GM18870 (cell line): ENCODE data around the gene LTBP2.
"Not testable (repeated sequence)": the region's sequence is repeated elsewhere in the genome, so short reads cannot be mapped to it uniquely, and the experiment has no call there.

Source experiments
- ATAC-seq: cut with Tn5 transposase; IDR thresholded peaks from one replicate; pipeline ENCODE4 v1.9.1; 2021; ENCODE audit warnings: moderate library complexity; ENCODE audit not compliant: unreplicated experiment

The LTBP2 gene

GRCh38 chr14:74459289-74459946 lies 152.6 kb downstream of the LTBP2 start:
- no peak for ATAC-seq

DNA sequence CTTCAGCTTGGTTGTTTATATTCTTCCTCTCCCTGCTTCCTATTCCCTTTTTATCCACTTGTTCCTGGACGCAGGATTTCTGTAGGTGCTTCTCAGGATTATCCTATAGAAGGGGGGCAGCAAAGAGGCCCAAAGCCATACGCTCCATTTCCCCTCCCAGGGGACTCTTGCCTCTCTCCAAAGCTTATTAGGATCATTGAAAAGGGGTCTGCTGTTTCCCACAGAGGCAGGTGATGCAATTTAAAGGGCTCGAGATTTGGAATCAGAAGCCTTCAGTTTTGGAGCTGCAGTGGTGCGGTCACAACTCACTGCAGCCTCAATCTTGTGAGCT lies 154.5 kb downstream of the LTBP2 start:
- ATAC-seq, result no peak

DNA sequence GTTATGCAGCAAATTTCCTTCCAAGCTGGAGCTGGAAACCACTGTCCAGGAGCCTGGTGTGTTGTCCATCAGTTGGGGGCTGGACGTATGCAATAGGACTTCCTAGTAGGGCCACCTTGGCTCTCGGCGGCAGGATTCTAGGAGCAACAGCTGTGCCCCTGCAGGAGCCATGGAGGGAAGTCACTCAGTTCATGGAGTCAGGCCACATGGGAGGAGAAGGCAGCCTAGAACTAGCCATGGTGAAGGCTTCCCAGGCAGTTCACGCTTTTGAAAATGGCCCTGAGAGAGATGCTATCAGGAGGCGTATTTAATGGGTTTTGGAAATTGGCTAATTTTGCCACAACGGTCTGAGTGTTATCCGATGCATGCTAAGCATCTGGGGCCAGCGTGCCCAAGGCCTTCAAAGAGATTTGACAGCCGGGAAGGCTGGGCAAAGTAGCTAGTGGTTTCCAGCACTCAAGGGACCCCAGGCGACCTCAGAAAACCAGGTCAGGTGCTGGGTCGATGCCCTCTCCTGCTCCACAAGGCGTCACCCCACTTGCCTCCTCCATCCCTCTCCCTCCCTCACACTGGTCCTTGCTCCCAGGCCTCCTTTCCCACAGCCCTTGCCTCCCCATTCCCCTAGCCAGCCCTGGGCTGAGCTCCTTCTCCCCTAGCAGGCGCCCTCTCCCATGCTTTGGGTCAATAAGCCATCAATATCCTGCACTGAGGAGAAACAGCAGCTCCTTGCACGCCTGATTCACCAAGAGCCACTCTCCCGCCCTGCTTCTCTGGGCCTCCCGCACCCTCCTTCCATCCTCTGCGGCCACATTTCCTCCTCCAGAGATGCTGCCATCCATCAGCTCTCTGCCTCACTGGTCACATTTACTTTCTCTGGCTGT lies 155.1 kb downstream of the LTBP2 start:
- no peak for ATAC-seq

DNA sequence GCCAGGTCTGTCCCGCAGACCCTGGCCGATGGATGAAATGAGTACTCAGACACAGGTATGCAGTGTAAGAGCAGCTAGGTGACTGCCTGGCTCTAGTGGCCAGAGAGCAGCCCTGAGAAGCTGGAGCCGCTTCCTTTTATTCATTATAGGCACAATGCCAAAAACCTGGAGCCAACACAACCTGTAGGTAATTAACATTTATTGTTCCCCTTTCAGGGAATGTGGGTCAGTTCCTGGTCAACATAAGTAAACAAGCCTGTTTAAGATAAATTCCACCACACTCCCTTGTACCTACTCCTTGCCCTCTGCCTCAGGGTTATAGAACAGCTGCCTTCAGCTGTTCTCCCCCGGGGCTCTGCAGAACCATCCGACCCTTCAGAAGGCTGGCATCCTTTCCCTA lies 157.6 kb downstream of the LTBP2 start:
- not testable (repeated sequence) for ATAC-seq
